Spleen (tissue), 7 donors: ENCODE results near the gene PIH1D1.

Experiments used
- POLR2AphosphoS5 ChIP-seq, 3 donors: sonication (generic); formaldehyde crosslinking; IDR thresholded peaks; one replicate each; pipeline ENCODE4 v1.5.1; 2017; ENCODE audit warnings: antibody characterized with exemption in 3 of 3
- TF ChIP-seq, protein P1 (sequence below), 11 experiments: fragments of 200-600 bp in 7 of 11; fragments of 450-650 bp in 4 of 11; sonication (generic) in 4 of 11; IDR thresholded peaks in 8 of 11; conservative IDR thresholded peaks in 3 of 11; 1 replicate in 7 of 11; 2 replicates in 4 of 11; pipeline versions ENCODE4 v1.4.0 to v1.8.0; 2016 to 2021; ENCODE audit warnings: antibody characterized with exemption in 11 of 11, inconsistent platforms in 4 of 11, mild to moderate bottlenecking in 1 of 11
- donor health status: DM: no; HTN: no; CAD: no; lungs with moderate emphysema.
- donor health status: DM: no; HTN: no; CAD: no.
- donor health status: DM: no; HTN: no; CAD: no.

DNA sequence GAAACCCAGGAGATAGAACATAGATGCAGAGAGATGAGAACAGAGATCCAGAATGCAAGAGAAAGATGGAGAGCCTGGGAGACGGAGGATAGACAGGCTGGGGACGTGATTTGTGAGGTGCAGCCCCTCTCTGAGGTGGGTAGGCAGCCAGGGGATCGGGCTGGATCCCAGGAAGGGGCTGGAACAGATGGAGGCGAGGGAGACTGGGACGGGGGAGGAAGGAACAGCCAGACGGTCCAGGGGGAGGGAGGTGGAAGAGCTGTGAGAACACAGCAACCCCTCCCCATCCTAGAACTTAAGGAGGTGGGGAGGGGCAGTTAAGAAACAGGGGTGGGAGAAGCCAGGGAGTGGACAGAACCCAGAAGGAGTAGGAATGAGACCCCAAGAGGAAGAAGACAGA is 13.4 kb downstream of the PIH1D1 start:
- TF ChIP-seq, protein P1, sequence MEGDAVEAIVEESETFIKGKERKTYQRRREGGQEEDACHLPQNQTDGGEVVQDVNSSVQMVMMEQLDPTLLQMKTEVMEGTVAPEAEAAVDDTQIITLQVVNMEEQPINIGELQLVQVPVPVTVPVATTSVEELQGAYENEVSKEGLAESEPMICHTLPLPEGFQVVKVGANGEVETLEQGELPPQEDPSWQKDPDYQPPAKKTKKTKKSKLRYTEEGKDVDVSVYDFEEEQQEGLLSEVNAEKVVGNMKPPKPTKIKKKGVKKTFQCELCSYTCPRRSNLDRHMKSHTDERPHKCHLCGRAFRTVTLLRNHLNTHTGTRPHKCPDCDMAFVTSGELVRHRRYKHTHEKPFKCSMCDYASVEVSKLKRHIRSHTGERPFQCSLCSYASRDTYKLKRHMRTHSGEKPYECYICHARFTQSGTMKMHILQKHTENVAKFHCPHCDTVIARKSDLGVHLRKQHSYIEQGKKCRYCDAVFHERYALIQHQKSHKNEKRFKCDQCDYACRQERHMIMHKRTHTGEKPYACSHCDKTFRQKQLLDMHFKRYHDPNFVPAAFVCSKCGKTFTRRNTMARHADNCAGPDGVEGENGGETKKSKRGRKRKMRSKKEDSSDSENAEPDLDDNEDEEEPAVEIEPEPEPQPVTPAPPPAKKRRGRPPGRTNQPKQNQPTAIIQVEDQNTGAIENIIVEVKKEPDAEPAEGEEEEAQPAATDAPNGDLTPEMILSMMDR (IDR thresholded peaks at IDR 0.05 in 8 of 11, conservative IDR thresholded peaks at IDR 0.05 in 3 of 11) = no peak
- TF ChIP-seq POLR2AphosphoS5 (IDR thresholded peaks at IDR 0.05) = no peak
